B cell (primary cell): ENCODE measurements around the gene LATS1.

Experiments
- EZH2 ChIP-seq: IDR thresholded peaks from 2 replicates; pipeline ENCODE4 v1.6.1; 2012; ENCODE audit warnings: borderline replicate concordance, low read depth, mild to moderate bottlenecking, moderate library complexity, low read length; ENCODE audit not compliant: insufficient read depth, poor library complexity, severe bottlenecking
- TF ChIP-seq, protein P1 (sequence below): fragments of 200-600 bp; IDR thresholded peaks from one replicate; pipeline ENCODE4 v1.8.0; 2022; ENCODE audit warnings: antibody characterized with exemption, mild to moderate bottlenecking

DNA sequence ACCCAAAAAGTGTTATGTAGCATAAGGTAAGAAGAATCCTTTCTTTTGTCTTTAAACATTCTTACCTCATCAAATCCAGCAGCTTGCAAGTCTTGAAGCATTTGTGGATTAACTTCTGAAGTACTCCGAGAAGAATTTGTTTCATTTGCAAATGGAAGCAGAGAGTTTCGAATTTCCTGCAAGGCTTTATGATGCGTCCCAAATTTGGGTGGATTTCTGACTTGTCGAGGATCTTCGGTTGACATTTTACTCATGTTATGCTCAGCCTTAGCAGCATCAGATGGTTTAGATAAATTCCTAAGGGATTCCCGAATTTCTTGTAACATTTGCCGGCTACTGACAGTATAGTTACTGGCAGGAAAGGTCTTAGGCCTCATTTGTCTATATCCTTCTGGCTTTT is 16.2 kb downstream of the LATS1 start:
- TF ChIP-seq, protein P1, sequence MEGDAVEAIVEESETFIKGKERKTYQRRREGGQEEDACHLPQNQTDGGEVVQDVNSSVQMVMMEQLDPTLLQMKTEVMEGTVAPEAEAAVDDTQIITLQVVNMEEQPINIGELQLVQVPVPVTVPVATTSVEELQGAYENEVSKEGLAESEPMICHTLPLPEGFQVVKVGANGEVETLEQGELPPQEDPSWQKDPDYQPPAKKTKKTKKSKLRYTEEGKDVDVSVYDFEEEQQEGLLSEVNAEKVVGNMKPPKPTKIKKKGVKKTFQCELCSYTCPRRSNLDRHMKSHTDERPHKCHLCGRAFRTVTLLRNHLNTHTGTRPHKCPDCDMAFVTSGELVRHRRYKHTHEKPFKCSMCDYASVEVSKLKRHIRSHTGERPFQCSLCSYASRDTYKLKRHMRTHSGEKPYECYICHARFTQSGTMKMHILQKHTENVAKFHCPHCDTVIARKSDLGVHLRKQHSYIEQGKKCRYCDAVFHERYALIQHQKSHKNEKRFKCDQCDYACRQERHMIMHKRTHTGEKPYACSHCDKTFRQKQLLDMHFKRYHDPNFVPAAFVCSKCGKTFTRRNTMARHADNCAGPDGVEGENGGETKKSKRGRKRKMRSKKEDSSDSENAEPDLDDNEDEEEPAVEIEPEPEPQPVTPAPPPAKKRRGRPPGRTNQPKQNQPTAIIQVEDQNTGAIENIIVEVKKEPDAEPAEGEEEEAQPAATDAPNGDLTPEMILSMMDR, result no peak
- TF ChIP-seq EZH2, result no peak
